NOMO-1 treated with DMSO at 0.1 percent for 48 hours (cell line): ENCODE data around the gene SMAD4.

Source experiments
- DNase-seq: peaks from one replicate; lab custom pipeline; 2025; ENCODE audit not compliant: unreplicated experiment; lab: John Stamatoyannopoulos, UW

SMAD4 gene

DNA sequence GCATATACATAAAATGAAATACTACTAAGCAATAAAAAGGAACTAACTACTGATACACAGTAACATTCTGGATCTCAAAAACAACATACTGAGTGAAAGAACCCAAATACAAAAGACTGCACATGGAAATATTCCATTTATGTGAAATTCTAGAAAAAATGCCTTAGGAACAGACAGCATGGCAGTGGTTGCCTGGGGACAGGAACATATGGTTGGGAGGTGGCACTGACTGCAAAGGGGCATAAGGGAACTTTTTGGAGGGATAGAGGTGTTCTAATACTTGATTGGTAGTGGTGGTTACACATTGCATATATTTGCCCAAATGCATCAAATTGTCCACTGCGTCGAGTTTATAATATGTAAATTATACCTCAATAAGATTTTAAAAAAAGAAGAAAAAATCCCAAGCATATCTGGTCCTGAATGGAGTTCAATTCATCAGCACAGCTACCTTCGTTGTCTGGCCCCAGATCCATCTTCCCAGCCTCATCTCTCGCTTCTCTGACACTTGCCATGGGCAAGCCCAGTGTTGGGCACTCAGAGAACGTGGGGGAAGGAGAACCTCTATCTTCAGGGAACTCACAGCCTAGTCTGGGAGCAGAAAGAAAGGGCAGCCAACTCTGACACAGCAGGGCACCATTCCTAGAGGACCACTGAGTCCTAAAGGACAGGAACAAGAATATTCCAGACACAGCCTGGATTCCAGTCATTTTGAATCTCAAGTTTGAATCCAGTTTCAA is 8.6 kb upstream of the SMAD4 start:
- no peak for DNase-seq

DNA sequence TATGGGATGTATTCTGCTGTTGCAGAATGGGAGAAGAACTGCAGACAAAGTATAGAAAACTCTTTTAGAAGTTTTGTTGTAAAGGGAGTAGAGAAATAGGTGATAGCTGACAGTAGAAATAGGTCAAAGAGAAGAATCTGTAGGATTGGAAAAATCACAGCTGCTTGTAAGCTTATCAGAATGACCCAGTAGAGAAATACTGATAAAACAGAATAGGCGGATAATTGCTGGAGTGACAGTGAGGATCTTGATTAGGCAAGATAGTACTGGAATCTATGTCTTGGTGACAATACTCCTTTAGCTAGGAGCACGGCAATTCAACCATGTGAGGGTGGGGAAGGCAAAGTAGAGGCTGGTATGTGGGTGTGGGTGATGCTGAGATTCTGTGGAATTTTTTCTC is 4.5 kb upstream of the SMAD4 start:
- DNase-seq, result no peak

DNA sequence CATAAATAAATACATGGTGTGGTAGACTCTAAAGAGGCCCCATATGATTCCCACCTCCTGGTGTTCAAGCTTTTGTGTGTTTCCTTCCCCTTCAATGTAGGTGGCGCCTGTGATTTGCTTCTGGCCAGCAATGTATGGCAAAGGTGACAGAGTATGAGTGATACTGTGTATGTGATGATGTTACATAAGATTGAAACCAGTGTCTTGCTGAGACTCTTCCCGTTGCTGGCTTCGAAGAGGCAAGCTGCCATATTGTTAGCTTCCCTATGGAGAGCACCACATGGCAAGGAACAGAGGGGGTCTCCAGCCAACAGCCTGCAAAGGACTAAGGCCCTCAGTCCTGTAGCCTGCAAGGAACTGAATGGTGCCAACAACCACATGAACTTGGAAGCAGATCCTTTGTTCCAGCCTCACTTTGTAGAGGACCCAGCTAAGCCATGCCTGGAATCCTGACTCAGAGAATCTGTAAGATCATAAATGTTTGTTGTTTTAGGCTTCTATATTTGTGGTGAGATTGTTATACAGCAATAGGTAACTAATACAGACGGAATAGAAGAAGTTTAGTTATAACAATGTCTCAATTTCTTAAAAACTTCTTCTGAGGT is 1.7 kb upstream of the SMAD4 start:
- DNase-seq, result peak; percentile 41

DNA sequence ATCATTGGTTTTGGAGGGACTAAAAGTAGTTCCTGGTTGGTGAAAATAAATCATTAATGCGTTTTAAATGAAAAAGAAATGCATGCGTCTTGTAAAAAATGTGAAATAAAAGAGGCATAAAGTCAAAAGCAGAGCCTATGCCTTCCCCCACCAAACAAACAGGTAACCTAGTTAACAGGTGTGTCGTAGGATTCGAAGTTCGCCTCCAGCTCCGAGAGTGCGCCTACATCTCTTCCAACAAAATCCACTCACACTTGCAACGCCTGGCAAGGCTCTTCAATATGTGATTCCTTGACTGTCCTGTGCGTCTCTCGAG is 677 bp upstream of the SMAD4 start:
- no peak for DNase-seq

DNA sequence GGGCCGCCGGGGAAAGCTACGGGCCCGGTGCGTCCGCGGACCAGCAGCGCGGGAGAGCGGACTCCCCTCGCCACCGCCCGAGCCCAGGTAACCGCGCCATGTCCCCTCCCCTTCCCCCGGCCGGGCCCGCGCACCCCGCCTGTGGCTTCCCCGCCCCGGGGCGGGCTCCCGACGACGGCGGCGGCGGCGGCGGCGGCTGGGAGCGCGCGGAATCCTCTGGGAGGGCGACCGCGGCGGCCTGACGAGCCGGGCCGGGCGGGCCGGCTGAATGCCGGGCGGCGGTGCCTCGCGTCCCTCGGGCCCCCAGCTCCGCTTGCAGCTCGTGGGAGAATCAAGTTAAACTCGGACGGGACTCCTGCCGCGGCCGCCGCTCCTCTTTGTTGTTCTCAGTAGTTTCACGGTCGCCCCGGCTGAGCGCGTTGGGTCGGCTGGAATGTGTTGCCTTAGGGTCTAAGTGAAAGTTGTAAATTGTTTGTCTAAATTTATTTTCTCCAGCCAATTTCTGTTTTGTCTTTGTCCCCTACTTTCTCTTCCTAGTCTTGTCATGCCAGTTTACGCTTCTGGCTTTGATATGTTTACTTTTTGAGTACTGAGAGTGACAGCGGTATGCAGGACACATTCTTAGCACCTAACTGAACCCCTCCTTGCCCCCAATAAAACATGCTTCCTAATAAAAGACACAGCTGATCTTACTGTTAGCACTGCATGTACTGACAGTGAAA is 685 bp downstream of the SMAD4 start:
- peak; percentile 18 for DNase-seq

DNA sequence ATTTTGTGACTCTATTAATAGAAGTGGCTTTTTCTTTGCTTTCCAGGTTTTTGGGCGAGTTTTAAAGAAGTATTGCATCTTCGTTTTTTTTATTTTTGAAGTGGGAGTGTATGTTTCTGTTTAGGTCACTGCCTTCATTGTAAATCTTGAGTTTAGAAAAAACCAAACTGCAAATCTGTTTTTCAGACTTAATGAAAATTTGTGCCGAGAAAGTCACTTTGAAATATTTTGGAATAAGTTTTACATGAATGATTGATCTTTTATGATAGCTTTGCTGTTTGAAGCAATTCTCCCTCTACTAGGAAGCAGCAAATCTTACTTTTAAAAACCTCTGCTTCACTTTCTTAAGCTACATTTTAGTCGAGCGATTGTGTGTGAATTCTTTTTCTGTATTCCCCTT is 2.2 kb downstream of the SMAD4 start:
- no peak for DNase-seq

DNA sequence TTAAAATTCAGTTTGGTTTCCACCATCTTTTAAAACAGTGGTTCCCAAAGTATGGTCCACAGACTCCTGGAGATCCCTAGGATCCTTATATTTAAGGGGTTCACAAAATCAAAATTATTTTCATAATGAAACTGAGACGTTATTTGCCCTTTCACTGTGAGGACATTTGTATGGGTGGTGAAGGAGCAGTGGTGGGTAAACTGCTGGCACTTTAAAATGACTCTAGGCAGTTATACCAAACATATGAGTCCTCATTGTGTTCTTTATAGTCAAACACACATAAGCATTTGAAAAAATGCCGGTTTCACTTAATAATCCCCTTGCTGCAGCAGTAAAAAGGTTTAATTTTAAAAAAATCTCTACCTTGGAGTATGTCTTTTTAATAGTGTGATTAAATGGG is 7.2 kb downstream of the SMAD4 start:
- no peak for DNase-seq

DNA sequence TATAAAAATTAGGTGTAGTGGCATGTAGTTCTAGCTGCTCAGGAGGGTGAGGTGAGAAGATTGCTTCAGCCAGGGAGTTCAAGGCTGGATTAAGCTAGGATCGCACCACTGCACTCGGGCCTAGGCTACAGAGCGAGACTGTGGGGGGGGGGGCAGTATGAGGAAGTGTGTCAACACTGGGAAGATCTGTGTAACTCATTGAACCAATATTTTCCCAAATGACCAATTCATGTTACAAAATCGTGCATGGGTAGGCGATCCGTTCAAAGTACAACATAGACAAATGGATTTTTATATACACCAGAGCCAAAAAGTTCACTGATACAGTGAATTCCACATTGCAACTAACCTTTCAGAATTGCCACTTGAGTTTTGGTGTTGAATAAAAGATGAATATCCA is 8.1 kb downstream of the SMAD4 start:
- DNase-seq, result no peak

DNA sequence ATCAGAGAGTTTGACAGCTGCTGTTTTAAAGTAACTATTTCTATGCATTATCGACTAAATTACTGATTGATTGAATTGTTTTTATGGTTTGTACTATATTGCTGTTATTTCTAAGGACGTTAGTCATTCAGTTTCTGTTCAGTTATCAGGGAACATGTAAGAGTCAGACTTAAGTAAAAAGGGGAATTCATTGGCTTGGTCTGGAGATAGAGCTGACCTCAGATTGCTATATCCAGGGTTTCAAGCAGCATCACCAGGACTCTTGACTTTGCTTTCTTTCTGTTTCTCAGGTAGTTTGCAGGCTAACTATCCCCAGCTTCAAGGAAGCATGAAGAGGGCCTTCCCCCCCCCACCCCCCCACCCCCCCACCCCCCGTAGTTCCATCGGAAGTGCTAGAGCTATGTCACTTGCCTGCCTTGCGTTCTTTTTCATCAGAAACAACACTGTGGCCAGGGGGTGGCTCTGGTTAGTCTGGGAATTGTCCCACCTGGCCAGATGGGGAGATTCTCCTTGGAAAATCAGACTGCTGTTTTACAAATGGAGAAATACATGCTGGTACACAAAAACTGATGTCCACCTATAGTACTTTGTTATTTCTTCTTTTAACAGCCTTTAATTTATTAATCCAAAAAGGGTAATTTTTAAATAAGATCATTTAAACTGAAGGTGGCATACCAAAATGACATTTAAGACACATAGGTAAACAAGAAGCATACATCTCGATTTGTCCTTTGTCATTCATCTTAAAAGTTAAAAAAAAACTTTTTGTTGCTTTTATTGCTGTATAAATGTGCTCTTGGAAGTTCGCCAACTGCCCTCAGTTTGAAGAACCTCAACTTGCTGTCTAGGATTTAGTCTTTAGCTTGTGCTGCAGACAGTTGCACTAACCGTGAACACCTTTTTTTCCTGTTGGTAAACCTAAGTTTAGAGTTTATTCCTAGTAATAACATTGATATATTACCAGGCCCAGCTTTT is 9.4 kb downstream of the SMAD4 start:
- DNase-seq, result no peak

DNA sequence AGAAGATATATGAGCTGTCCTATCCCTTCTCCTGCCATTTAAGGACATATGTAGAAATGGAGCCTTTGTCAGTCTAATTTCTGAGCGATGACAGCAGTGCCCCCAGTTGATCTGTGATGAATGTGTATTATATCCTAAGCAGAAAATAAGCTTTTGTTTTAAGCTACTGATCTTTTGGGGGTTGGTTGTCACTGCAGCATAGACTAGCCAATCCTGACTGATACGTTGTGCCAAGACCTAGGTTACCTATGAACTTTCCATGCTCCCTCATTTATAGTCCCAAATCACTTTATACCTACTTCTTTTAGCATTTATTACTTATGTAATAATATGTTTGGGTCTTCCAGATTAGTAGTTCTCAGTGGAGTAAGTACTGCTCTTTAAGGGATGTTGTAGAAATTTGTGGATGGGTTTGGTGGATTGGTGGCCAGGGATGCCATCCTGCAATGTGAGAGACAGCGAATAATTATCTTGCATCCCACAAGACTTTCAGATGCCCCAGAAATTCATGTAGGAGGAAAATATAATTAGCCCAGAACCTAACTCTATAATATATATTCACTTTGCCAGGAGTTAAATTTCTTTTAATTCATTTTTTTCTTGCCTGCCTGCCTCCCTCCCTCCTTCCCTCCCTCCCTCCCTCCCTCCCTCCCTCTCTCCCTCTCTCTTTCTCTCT is 11.8 kb downstream of the SMAD4 start:
- no peak for DNase-seq

DNA sequence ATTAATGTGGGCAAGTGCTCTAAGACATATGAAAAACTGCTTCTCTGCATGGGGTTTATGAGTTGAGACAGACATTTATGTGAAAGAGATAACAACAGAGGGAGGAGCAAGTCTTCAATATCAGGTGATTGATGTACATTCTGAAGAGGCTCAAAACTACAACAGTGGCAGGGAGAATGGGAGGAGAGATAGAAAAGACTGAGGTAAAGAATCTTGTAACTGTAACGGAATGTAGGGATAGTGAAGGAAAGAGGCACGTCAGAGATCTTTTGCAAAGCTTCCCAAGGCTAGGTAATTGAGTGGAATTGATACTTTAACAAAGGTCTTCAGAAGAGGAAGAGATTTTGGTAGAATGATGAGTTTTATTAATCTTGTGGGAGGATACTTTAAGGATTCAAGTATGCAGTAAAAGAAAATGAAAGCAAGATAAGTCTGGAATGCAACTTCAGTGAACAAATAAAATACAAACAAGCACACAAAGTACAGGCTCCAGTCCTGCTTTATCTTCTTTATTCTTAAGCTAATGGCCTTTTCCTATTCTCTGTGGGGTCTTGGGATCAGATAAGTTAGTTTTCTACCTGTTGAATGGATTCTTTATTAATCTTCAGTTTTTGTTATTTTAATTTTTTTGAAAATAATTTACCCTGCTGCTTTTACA is 15.0 kb downstream of the SMAD4 start:
- DNase-seq, result no peak

DNA sequence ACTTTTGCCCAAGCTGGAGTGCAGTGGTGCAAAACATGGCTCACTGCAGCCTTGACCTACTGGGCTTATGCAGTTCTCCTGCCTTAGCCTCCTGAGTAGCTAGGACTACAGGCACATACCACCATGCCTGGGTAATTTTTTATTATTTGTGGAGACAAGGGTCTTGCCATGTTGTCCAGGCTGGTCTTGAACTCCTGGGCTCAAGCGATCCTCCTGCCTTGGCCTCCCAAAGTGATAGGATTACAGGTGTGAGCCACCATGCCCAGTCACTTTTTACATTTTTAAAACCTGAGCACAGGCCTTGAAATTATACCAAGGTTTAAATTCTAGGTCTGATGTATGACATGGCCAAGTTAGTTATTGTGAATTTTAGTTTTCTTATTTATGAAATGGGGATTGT is 18.2 kb downstream of the SMAD4 start:
- no peak for DNase-seq

DNA sequence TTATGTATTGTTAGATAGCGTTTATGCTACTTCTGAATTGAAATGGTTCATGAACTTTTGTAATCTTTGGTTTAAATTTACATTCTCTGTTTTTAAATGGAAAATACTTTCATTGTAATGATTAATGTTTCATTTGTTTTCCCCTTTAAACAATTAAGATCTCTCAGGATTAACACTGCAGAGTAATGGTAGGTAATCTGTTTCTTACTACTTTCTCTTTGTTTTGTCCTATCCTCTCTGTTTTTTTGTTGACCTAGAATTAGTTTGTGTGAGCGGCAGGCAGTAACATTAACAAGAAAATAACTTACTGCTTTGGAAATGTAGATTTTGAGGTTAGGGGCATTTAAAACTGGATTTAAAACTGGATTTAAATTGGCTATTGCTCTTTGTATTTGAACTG is 19.1 kb downstream of the SMAD4 start:
- no peak for DNase-seq

DNA sequence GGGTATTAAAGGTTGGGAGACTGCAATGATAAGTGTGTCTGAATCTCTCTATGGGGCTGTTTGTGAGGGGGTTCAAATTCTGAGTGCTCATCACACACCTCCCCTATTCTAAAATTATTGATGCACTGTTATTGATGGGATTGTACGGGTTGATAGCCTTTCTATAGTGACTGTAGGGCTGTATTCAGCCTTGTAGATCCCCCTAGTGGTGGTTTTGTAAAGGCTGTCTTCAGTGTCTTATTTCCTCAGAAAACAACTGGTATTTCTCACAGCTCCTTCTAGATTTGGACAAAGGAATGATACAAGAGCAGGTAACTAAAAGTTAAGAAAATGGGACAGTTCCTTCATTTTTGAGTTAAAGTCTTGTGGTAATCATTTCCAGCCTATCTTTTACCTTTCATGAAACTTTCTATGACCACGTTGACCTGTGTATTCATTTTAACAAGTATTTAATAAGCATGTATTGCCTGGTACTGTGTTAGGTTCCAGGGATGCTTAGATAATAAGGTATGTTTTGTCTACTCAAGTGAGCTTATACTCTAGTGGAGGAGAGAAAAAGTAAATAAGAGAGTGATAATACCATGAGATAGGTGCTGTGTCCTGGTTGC is 21.2 kb downstream of the SMAD4 start:
- DNase-seq, result peak; percentile 47

DNA sequence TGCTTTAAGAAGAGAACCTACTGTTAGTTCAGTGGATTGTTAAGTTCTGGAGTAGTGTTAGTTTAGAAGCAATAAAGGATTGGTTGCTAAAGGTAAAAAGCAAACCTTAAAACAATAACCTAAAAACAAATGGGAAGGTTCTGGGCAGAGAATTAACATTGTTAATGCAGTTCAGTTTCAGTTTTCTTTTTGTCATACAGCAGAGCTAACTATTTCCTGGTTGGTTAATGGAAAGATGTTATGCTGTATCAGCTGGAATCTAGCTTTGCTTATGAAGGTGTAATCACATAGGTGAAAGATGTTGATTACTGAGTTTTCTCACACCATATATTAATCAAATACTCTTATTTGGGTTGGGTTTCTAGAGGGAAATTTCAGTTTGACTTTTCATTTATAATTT is 23.8 kb downstream of the SMAD4 start:
- DNase-seq, result no peak

DNA sequence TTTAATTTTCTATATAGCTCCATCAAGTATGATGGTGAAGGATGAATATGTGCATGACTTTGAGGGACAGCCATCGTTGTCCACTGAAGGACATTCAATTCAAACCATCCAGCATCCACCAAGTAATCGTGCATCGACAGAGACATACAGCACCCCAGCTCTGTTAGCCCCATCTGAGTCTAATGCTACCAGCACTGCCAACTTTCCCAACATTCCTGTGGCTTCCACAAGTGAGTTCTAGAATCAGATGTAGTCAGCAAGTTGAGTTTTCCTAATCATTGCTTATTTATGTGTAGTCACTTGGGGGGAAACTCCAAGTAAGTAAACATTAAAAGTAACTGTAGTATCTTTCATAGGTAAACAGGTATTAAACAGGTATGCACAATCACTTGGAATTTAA is 24.8 kb downstream of the SMAD4 start:
- no peak for DNase-seq

DNA sequence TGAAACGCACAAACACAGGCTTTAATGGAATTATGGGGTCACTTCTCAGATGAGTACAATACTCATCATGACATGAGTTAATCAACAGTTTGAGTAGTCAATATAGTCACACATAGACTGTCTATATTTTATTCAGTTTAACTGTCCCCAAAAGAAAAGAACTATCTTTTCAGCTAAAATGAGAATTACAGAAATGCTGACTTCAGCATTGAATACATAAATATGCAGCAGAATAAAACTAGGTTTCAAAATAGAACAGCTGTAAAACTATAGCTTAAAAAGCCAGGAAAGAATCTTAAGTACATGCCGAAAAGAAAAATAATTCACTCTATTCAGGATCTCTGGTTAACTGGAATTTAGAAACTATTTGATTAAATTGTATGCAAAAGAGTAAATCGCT is 30.0 kb downstream of the SMAD4 start:
- DNase-seq, result no peak

DNA sequence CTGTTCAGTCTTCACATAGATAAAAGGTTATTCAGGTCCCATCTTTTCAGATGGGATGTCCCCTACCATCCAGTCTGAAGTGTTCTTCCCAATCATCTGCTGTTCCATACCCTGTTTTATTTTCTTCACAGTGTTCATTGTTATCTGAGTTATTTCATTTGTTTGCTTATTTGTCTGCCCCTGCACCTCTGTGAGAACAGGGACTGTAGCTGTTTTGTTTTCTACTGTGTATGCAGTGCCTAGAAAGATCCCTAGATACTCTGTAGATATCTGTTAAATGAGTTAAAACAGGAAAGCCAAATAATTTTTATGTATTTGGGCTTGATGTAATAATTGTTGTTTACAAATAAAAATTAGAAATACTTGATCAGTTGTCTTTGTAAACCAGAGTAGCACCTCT is 34.2 kb downstream of the SMAD4 start:
- no peak for DNase-seq

DNA sequence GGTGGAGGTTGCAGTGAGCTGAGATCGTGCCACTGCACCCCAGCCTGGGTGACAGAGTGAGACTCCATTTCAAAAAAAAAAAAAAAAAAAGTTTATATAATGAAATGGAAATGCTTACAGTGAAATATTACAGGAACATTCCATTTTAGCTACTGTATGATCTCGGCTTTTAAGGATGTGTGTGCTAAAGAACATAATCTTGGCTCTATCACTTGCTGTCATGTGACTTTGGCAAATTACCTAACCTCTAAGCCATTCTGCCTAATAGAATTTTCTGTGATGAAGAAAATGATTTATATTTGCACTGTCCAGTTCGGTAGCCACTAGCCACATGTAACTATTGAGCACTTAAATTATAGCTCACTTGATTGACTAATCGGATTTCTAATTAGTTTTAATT is 36.3 kb downstream of the SMAD4 start:
- DNase-seq, result no peak

DNA sequence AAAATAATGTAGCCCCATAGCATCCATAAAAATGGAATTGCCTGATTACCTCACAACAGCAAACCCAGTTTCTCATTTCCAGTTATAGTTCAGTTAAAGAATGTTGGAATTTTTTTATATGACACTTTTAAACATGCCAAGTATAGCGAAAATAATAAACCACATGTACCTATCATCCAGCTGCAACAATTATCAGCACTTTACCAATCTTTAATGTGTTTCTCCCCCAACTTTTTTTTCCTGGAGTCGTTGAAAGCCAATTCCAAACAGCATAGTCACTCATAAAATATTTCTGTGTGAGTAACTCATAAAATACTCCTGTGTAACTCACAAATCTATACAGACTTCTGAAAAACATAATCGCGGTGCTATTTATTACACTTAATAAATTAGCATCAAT is 38.1 kb downstream of the SMAD4 start:
- DNase-seq, result no peak
